Body of pancreas (tissue), 4 donors: ENCODE data around the gene INVS. TPM values are rescaled to one million over a fixed set of nuclear protein-coding genes. Genes with fewer than 3 reads are reported as not detected.

Source experiments
- ATAC-seq: fragments of 150-250 bp; one replicate; pipeline ENCODE4 v1.9.1; 2016
- DNase-seq, 4 donors: peaks; one replicate each; pipeline ENCODE4 v3.0.0-alpha.2; 2019
- H3K27ac ChIP-seq, 4 donors: fragments of 200-600 bp; sonication (generic); 1 replicate in 3 of 4; 2 replicates in 1 of 4; pipeline versions ENCODE4 v1.5.1 to v1.6.1; 2016 to 2019; ENCODE audit warnings: mild to moderate bottlenecking in 1 of 4, mixed read lengths in 1 of 4, moderate library complexity in 1 of 4
- H3K27me3 ChIP-seq, 2 donors: fragments of 200-600 bp; sonication (generic); one replicate each; pipeline ENCODE4 v1.6.0; 2016; ENCODE audit warnings: mild to moderate bottlenecking in 1 of 2
- H3K36me3 ChIP-seq, 2 donors: fragments of 200-600 bp; sonication (generic); replicated peaks in 1 of 2; 2 replicates each; pipeline ENCODE4 v1.5.1; 2016; ENCODE audit warnings: low read depth in 2 of 2; ENCODE audit not compliant: insufficient read depth in 1 of 2
- H3K4me1 ChIP-seq: fragments of 200-600 bp; sonication (generic); one replicate; pipeline ENCODE4 v1.6.0; 2016
- H3K4me3 ChIP-seq, 2 donors: fragments of 200-600 bp; sonication (generic); 1 replicate in 1 of 2; 2 replicates in 1 of 2; pipeline ENCODE4 v1.5.1; 2016 to 2019
- H3K9me3 ChIP-seq, 3 donors: fragments of 200-600 bp; sonication (generic); 1 replicate in 2 of 3; 2 replicates in 1 of 3; pipeline ENCODE4 v1.5.1; 2016
- POLR2A ChIP-seq, 3 donors: fragments of 450-650 bp; IDR thresholded peaks; one replicate each; pipeline ENCODE4 v1.6.1; 2016; ENCODE audit warnings: antibody characterized with exemption in 3 of 3, mild to moderate bottlenecking in 2 of 3
- WGBS, 2 donors: methylation state at CpG; one replicate each; pipeline ENCODE4 v1.1.5; 2017; 5-methylcytosine and 5-hydroxymethylcytosine counted together
- intact Hi-C: fragments of 100-400 bp; cut with DNase I; formaldehyde crosslinking; loops from one replicate; pipeline ENCODE4 v1.15.1; 2023
- total RNA-seq, 2 donors: library from RNA; depleted of rRNA; stranded (reverse); fragments of >200 nt; gene quantifications; one replicate each; pipeline ENCODE4 v1.1.0, GENCODE V29; 2016
- TF ChIP-seq, protein P1 (sequence below), 7 experiments: fragments of 450-650 bp in 4 of 7; fragments of 200-600 bp in 3 of 7; sonication (generic) in 3 of 7; IDR thresholded peaks; one replicate each; pipeline ENCODE4 v1.5.1; 2016 to 2019; ENCODE audit warnings: antibody characterized with exemption in 7 of 7

INVS gene
- total RNA-seq, 2 donors from 2014 or later = 28.3 to 29.8 TPM

DNA sequence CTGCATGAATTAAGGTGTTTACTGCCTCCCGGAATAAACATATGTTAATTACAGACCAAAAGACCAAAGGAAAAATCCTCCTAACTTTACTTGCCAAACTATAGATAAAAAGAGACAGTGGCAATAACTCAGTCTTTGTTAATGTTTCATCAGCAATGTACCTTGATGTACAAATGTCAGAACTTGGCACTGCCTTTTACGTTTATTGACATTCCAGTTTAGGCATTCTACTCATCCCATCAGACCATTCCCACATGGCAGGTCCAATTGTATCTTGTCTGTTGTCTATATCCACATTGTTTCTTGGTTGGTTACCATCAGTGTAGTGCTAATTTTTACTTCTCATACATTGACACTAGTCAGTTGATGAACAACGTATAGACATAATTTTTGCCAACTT, 168.2 kb downstream of the INVS start:
- no peaks in the 10 kb centered on the region for H3K27me3 ChIP-seq
- intact Hi-C loops = no loop called here
- no peaks in the 10 kb centered on the region for H3K9me3 ChIP-seq
- peaks cover 0 to 5% of the 10 kb centered on the region in 2 donors for H3K36me3 ChIP-seq
- ATAC-seq (no peak), DNase-seq (no peak)
- H3K27ac ChIP-seq = no peak overlapping the region
- no peak for TF ChIP-seq POLR2A (IDR thresholded peaks at IDR 0.05)
- TF ChIP-seq, protein P1, sequence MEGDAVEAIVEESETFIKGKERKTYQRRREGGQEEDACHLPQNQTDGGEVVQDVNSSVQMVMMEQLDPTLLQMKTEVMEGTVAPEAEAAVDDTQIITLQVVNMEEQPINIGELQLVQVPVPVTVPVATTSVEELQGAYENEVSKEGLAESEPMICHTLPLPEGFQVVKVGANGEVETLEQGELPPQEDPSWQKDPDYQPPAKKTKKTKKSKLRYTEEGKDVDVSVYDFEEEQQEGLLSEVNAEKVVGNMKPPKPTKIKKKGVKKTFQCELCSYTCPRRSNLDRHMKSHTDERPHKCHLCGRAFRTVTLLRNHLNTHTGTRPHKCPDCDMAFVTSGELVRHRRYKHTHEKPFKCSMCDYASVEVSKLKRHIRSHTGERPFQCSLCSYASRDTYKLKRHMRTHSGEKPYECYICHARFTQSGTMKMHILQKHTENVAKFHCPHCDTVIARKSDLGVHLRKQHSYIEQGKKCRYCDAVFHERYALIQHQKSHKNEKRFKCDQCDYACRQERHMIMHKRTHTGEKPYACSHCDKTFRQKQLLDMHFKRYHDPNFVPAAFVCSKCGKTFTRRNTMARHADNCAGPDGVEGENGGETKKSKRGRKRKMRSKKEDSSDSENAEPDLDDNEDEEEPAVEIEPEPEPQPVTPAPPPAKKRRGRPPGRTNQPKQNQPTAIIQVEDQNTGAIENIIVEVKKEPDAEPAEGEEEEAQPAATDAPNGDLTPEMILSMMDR (IDR thresholded peaks at IDR 0.05) = no peak
- no peak overlapping the region for H3K4me3 ChIP-seq
- no peaks in the 10 kb centered on the region for H3K4me1 ChIP-seq
- WGBS, 2 donors = 92 to 96% methylated on average over 3 of the region's 3 CpGs

DNA sequence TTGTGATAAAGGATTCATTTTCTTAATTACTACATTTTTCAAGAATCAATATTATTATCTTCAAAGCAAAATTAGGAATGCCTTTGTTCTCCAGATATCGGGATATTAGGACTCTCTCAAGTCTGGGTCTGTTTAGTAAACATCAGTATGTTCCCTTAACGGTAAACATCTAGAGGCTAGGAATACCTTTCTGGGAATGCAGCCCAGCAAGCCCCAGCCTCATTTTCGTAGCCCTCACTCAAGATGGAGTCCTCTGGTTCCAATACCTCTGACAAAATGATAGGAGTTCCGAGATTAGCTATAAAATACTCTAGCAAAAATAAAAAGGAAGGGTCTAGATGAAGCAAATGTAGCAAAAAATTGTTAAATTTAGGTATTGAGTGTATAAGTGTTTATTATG, 169.2 kb downstream of the INVS start:
- Histone ChIP-seq H3K4me1 (no peaks in the 10 kb centered on the region), H3K27me3 (no peaks in the 10 kb centered on the region), H3K4me3 (no peak overlapping the region), H3K27ac (no peak overlapping the region), H3K9me3 (no peaks in the 10 kb centered on the region), H3K36me3 (peaks cover 0 to 5% of the 10 kb centered on the region in 2 donors)
- DNase-seq = no peak
- intact Hi-C loops = no loop called here
- TF ChIP-seq POLR2A (IDR thresholded peaks at IDR 0.05) = no peak
- TF ChIP-seq, protein P1 (IDR thresholded peaks at IDR 0.05) = no peak
- ATAC-seq = no peak
- WGBS, 2 donors = 84% methylated on average over 4 of the region's 4 CpGs

- H3K27me3 ChIP-seq = no peaks in the 10 kb centered on the region
- no peak overlapping the region for H3K4me3 ChIP-seq
- DNase-seq (no peak), ATAC-seq (no peak)
- H3K36me3 ChIP-seq = peaks cover 0 to 5% of the 10 kb centered on the region in 2 donors
- no peaks in the 10 kb centered on the region for H3K4me1 ChIP-seq
- WGBS, 2 donors = 90 to 92% methylated on average over 1 of the region's 1 CpG
- intact Hi-C loops = no loop called here
- no peaks in the 10 kb centered on the region for H3K9me3 ChIP-seq
- no peak for TF ChIP-seq POLR2A (IDR thresholded peaks at IDR 0.05)
- TF ChIP-seq, protein P1 (IDR thresholded peaks at IDR 0.05) = no peak
- H3K27ac ChIP-seq = no peak overlapping the region
Observed at GRCh38 chr9:100269656-100270055, 170.6 kb downstream of the INVS start.

- intact Hi-C loops = no loop called here
- Histone ChIP-seq H3K9me3 (no peaks in the 10 kb centered on the region), H3K27ac (no peak overlapping the region), H3K36me3 (no peaks in the 10 kb centered on the region), H3K4me1 (no peaks in the 10 kb centered on the region), H3K4me3 (no peak overlapping the region), H3K27me3 (no peaks in the 10 kb centered on the region)
- no peak for TF ChIP-seq POLR2A (IDR thresholded peaks at IDR 0.05)
- TF ChIP-seq, protein P1 (IDR thresholded peaks at IDR 0.05) = no peak
- WGBS, 2 donors = 77 to 85% methylated on average over 5 of the region's 5 CpGs
- DNase-seq = no peak
- ATAC-seq = no peak
Observed at GRCh38 chr9:100277166-100277979, 178.3 kb downstream of the INVS start.

GRCh38 chr9:100281066-100281465, 182.0 kb downstream of the INVS start:
- no peak overlapping the region for H3K4me3 ChIP-seq
- TF ChIP-seq, protein P1 (IDR thresholded peaks at IDR 0.05) = no peak
- TF ChIP-seq POLR2A (IDR thresholded peaks at IDR 0.05) = no peak
- no peaks in the 10 kb centered on the region for H3K27me3 ChIP-seq
- H3K4me1 ChIP-seq = no peaks in the 10 kb centered on the region
- WGBS, 2 donors = 83 to 95% methylated on average over 2 of the region's 2 CpGs
- intact Hi-C loops = no loop called here
- no peaks in the 10 kb centered on the region for H3K36me3 ChIP-seq
- no peak overlapping the region for H3K27ac ChIP-seq
- ATAC-seq (no peak), DNase-seq (no peak)
- H3K9me3 ChIP-seq = peaks cover 0 to 8% (median 0%) of the 10 kb centered on the region in 3 donors
